HFF-Myc (cell line): Measurements from ENCODE around the gene LCE1F.

Experiments used
- DNase-seq: peaks from one replicate; pipeline ENCODE4 v3.0.0-alpha.2; 2011; ENCODE audit warnings: low read depth; ENCODE audit errors: extremely low read depth
- H3K4me3 ChIP-seq: replicated peaks from 2 replicates; pipeline ENCODE4 v1.5.1; 2011; ENCODE audit warnings: low read depth, mild to moderate bottlenecking, control low read depth, low read length
- TF ChIP-seq, protein P1 (sequence below): IDR thresholded peaks from 2 replicates; pipeline ENCODE4 v1.5.1; 2012; ENCODE audit warnings: mild to moderate bottlenecking, low read depth, low read length, control low read depth; ENCODE audit errors: missing control alignments

LCE1F gene

DNA sequence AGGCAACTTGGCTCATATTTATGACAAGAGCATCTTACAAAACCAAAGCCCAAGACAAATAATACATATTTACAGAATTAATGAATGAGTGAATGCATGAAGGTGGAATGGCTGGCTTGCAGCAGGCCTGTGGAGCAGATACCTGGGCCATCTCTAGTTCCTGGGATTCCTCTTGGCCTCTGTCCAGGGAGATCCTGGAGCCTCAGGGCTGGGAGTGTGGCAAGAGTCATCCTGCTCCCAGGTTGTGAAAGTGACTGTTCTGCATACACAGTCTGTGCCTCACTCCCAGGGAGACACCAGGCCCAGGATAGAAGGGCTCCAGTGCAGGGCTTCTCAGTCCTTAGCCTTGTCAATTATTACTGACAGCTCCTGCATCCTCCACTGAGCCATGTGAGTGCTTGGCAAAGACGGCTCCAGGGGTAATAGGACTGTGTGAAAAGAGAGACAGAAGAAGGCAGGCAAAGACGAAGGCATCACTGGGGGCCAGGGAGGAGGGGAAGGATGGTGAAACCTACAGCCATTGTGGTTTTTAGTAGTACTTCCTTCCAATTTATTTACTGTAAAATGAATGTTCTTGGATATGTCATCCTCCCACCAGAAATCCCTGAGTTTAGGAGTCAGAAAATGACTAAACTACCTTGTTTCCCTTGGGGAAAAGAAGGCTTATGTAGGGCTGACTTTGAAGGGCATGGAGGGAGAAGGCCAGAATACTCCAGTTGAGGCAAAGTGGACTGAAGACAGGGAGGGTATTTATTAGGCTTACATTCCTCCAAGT is 31.4 kb upstream of the LCE1F start:
- TF ChIP-seq, protein P1, sequence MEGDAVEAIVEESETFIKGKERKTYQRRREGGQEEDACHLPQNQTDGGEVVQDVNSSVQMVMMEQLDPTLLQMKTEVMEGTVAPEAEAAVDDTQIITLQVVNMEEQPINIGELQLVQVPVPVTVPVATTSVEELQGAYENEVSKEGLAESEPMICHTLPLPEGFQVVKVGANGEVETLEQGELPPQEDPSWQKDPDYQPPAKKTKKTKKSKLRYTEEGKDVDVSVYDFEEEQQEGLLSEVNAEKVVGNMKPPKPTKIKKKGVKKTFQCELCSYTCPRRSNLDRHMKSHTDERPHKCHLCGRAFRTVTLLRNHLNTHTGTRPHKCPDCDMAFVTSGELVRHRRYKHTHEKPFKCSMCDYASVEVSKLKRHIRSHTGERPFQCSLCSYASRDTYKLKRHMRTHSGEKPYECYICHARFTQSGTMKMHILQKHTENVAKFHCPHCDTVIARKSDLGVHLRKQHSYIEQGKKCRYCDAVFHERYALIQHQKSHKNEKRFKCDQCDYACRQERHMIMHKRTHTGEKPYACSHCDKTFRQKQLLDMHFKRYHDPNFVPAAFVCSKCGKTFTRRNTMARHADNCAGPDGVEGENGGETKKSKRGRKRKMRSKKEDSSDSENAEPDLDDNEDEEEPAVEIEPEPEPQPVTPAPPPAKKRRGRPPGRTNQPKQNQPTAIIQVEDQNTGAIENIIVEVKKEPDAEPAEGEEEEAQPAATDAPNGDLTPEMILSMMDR = no peak
- no peak for DNase-seq

DNA sequence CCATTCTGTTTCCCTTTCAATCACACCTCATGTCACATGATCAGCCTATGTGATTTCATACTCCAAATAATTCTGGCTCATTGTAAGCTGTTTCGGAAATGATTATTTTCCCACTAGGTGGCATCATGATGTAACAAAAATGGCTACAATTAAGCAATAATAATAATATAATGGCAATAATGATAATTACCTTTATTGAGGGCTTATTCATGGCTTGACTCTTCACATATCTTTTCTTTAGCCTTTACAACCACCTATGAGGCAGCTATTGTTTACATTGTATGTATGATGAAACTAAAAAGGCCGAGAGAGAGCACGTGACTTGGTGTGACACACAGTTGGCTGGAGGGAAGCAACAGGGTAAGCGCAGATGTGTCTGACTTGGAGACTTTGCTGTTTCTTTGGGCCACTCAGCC is 29.6 kb upstream of the LCE1F start:
- H3K4me3 ChIP-seq = no peak overlapping the region
- TF ChIP-seq, protein P1 = no peak
- no peak for DNase-seq

More for the DNA sequence above, 31.4 kb upstream of the LCE1F start:
- H3K4me3 ChIP-seq = no peak overlapping the region

DNA sequence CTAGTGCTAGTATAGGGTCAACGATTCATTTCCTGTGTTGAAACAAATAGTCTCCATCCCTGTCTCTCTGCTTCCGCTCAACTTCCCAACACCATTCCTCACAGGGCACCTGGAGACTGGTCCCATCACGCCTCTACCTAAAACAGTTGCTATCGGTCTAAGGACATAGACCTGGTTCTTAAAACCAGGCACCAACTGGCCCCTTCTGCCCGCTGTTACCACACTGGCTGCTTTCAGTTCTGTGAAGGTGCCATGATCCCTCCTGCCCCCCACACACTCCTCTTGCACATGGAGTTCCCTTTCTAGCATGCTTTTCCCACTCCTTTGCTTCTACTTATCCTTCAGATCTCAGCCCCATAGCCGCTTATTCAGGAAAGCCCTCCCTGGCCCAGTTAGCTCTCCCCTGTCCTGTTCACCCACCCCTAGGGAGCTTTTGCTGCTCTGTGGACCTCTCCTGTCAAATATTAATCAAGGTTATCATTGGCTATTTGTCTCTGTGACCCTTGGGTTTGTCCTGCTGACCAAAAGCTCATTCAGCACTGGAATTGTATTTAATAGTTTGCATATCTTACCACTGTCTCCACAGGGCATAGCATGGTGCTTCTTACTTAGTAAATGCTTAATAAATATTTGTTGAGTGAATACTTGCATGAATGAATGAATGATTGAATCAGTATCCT is 29.0 kb upstream of the LCE1F start:
- no peak overlapping the region for H3K4me3 ChIP-seq
- DNase-seq = no peak
- TF ChIP-seq, protein P1 = no peak

DNA sequence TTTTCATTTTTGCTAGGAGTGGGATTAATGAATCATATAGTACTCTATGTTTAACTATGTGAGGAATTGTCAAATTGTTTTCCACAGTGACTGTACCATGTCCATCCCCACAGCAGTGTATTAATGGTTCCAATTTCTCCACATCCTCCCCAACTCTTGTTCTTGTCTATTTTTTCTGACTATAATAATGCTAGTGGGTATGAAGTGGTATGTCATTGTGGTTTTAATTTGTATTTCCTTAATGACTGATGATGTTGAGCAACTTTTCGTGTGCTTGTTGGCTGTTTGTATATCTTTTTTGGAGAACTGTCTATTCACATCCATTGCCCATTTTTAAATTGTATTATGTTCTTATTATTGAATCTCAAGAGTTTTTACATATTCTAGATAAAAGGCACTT is 27.1 kb upstream of the LCE1F start:
- no peak overlapping the region for H3K4me3 ChIP-seq
- TF ChIP-seq, protein P1 = no peak
- no peak for DNase-seq

DNA sequence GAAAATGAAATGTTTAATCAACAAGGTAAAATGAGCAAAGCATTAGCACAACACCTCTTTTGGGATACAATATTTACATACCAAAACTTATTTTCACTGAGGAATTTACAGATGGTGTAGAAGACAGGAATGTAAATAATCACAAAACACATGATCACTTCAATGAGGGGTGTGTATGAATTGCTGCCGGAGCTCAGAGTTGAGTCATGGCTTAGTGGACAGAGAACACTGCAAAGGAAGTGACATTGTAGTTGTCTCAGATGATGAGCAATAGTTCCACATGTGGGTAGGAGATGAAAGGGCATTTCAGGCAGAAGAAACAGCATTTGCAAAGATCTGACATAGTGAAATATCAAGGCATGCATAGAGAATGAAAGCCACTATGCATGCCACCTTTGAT is 22.7 kb upstream of the LCE1F start:
- DNase-seq = no peak
- TF ChIP-seq, protein P1 = no peak
- no peak overlapping the region for H3K4me3 ChIP-seq

DNA sequence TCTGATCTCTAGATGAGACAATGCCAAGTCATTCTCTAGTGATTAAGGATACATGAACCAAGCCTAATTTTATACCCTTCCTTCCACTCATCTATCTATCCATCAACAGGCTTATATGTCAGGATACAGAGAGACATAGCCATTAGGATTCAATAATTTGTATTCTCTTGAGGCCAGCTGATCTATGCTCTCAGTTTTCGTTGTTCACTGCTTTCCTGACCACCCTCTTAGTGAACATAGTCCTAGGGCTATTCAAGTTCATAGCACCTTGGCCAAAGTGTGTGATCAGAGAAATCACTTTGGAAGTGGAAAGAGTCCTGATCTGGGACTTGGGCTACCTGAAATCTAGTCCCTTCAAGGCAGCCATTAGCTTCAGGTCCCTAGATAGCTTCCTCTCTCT is 21.4 kb upstream of the LCE1F start:
- no peak for DNase-seq
- no peak overlapping the region for H3K4me3 ChIP-seq
- TF ChIP-seq, protein P1 = no peak
